Activated T-helper 1 cell treated with anti-CD3 and anti-CD28 coated beads, Interleukin-2, amount 50 U/mL, for 16 hours (primary cell): ENCODE measurements around the gene CPNE7.
"Not testable (repeated sequence)": the region's sequence is repeated elsewhere in the genome, so short reads cannot be mapped to it uniquely, and the experiment has no call there.

Experiments
- DNase-seq, 2 donors: peaks; one replicate each; pipeline ENCODE4 v3.0.0-alpha.2; 2020; ENCODE audit warnings: low read depth in 1 of 2, low spot score in 1 of 2

The CPNE7 gene

DNA sequence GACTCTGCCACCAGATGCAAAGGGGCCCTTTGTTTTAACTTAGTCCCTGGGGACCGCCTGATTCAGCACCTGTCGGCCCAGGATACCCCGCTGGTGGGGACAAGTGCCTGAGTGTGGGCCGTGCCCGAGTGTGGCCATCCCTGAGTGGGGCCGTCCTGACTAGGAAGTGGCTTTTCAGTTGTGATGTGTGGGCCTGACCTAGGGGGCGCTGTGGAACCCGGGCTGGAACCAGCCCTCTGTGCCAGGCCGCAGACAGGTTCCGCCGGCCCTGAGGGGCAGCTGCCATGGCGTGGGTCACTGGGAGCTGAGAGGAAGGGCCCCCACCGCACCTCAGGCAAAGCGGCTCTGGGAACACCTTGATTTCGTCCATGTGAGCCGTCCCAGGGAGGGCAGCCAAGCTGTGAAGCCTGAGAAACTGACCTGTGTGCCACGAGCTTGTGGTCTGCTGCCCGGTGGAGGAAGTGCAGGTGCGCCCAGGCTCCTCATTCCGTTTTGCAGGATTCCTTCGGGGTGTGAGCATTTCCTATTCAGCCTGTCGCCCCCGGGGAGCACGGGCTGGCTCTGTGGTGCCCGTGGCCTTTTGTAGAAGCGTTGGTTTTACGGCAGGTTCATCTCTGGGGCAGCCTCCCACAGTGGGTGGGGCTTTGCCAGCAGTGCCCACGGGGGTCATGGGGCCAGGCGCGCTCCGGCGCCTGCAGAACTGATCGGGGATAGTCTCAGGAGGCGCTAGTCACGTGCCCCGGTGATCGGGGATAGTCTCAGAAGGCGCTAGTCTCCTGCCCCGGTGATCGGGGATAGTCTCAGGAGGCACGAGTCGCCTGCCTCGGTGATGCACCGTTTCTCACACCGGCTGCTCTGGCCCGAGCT, 9.8 kb upstream of the CPNE7 start:
- no peak for DNase-seq

DNA sequence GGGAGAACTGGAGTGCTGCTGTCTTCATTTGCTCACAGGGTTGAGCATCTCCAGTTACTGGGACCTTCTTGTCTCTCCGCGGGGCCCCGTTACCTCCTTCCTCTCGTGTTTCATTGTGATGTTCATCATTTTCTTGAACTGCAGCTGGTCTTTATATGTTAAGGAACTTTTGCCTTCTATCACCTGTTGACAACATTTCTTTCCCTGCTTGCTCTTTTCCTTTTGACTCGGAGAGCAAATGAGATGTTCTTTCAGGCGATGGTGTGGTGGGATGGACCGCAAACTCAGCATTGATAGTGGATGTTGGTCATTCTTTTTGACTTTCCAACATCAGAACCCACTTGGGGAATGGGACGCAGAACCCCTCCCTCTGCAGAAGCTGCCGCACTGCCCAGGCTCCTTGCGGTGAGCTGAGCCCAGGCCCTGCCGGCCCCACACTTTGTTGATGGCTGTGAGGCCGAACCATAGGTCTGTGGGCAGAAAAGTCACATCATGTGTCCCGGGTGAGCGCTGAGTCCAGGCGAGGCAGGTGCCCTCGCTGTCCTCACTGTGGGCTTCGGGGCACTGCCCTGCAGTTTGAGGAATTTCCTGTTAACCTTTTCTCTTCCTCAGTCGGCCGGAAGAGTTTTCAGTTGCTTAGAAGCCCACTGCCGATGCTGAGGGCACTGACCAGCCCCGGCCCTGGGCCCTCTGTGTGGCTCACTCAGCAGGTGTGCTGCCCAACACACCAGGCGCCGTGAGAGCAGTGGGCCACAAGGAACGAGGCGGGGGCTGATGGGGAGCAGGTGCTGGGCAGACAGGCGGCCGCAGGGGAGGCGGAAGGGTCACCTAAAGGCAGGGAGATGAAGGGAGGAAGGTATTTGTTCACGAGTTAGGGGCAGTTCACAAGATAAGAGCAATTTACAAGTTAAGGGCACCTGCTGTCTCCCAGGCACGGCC, 7.6 kb upstream of the CPNE7 start:
- DNase-seq: no peak

GRCh38 chr16:89569506-89570341, 5.8 kb upstream of the CPNE7 start:
- DNase-seq: no peak

DNA sequence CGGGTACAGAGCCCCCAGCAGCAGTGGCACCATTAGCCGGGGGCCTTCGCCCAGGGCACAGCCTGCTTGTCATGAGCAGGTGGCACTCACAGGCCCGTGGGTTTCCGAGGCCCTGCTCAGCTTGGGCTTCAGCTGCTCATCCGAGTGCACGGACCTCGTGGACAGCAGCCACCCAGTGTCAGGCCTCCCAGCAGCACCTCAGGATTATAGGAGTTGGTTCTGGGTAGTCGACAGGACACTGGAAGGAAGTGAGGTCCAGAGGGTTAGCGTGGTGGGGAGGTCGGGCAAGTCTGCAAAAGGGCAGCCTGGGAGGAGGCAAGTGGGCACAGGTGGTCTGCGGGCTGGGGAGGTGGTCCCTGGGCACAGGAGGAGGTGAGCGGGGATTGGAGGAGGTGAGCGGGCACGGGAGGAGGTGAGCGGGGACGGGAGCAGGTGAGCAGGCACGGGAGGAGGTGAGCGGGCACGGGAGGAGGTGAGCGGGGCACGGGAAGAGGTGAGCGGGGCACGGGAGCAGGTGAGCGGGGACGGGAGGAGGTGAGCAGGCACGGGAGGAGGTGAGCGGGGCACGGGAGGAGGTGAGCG, 5.1 kb upstream of the CPNE7 start:
- DNase-seq: no peak

- DNase-seq: not testable (repeated sequence)
These were observed 4.5 kb upstream of the CPNE7 start for GRCh38 chr16:89570983-89571598.

GRCh38 chr16:89571636-89572035, 3.9 kb upstream of the CPNE7 start:
- no peak for DNase-seq

DNA sequence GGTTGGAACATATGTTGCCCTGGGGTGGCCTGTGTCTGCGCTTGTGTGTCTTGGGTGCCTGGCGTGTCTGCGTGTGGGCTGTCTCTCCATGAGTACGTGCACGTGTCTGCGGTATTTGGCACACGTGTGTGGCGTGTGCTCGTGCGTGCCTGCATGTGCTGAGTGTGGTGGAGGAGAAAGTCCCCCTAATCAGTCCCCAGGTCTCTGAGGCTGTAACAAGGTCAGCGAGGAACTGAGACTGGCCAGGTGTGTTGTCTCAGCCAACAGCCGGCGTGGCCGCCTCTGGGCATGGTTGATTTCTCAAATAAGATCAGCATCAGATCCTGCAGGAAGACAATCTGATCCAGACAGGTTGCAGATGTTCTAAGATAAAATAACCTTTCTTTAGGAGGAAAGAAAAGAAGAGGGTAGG, 3.5 kb upstream of the CPNE7 start:
- no peak for DNase-seq

GRCh38 chr16:89572485-89573205, 2.9 kb upstream of the CPNE7 start:
- no peak for DNase-seq

- DNase-seq: no peak
These were observed 1.5 kb upstream of the CPNE7 start for GRCh38 chr16:89573826-89574680.

GRCh38 chr16:89574681-89575246, 794 bp upstream of the CPNE7 start:
- no peak for DNase-seq

- DNase-seq: no peak
These were observed 846 bp downstream of the CPNE7 start for GRCh38 chr16:89576153-89577054.

GRCh38 chr16:89577055-89577759, 1.6 kb downstream of the CPNE7 start:
- DNase-seq: no peak

DNA sequence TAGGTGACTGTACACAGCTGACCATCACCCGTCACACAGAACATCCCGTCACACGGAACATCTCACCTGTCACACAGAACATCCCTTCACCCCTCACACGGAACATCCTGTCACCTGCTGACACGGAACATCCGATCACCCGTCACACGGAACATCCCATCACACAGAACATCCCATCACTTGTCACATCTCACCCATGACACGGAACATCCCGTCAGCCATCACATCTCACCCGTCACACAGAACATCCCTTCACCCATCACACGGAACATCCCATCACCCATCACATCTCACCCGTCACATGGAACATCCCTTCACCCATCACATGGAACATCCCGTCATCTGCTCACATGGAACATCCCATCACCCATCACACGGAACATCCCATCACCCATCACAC, 3.8 kb downstream of the CPNE7 start:
- DNase-seq: no peak

- DNase-seq: no peak
These were observed 5.6 kb downstream of the CPNE7 start for GRCh38 chr16:89581045-89581695.

DNA sequence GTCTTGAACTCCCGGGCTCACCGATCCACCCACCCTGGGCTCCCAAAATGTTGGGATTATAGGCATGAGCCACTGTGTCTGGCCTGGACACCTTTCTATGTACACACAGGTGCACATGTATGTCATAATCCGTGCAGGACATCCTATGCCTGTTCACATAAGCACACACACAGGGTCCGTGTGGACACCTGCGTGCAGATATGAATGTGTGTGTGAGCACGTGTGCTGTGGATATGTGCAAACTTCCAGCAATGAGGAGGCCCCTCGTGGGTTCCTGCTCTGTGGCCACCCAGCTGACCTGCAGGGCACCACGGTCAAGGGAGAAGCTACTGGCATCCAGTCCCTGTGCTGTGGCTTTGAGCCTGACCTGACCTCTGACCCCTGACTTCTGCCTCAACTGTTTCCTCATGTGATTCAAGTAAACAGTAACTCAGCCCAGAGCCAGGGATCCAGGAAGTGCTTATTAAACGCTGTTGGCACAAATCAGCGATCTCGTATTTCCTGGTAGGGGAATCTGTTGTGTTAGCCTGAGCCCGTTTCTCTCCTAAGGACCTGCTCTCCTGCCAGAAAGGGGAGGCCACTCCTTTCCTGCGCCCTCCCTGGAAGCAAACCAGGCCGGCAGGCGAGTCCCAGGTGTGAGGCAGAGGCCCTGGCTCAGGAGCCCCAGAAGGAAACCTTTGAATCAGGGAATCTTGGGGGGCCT, 6.5 kb downstream of the CPNE7 start:
- DNase-seq: no peak
